Astrocyte (in vitro differentiated cells and primary cell): ENCODE results near the gene HTR4.

Experiments used
- EZH2 ChIP-seq: IDR thresholded peaks from 2 replicates; pipeline ENCODE4 v1.6.1; 2012; ENCODE audit warnings: mild to moderate bottlenecking, low read length, inconsistent platforms; ENCODE audit not compliant: insufficient read depth
- TF ChIP-seq, protein P1 (sequence below): IDR thresholded peaks from 2 replicates; pipeline ENCODE4 v1.5.1; 2011; ENCODE audit warnings: low read depth, mild to moderate bottlenecking, inconsistent platforms, low read length, moderate library complexity; ENCODE audit not compliant: insufficient read depth

DNA sequence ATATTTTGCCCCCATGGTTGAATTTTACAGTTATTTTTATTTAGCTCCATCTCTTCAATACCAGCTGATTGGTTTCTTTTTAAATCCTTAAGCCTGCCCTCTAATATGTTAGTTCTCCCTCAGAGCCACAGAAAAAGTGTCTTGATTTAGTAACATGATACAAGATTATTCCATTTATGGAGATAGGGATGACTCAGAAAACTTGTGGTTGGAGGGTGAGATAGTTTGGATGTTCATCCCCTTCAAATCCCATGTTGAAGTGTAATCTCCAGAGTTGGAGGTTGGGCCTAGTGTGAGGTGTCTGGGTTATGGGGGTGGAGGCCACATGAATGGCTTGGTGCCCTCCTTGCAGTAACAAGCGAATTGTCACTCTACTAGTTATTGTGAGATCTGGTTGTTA lies 154.9 kb downstream of the HTR4 start:
- TF ChIP-seq, protein P1, sequence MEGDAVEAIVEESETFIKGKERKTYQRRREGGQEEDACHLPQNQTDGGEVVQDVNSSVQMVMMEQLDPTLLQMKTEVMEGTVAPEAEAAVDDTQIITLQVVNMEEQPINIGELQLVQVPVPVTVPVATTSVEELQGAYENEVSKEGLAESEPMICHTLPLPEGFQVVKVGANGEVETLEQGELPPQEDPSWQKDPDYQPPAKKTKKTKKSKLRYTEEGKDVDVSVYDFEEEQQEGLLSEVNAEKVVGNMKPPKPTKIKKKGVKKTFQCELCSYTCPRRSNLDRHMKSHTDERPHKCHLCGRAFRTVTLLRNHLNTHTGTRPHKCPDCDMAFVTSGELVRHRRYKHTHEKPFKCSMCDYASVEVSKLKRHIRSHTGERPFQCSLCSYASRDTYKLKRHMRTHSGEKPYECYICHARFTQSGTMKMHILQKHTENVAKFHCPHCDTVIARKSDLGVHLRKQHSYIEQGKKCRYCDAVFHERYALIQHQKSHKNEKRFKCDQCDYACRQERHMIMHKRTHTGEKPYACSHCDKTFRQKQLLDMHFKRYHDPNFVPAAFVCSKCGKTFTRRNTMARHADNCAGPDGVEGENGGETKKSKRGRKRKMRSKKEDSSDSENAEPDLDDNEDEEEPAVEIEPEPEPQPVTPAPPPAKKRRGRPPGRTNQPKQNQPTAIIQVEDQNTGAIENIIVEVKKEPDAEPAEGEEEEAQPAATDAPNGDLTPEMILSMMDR = no peak
- no peak for TF ChIP-seq EZH2
